OCI-LY1 (cell line): ENCODE measurements around the gene MOB3A.

Source experiments
- EZH2 ChIP-seq: fragments of 200-600 bp; sonication (generic), shearing (Covaris generic); IDR thresholded peaks from 2 replicates; pipeline ENCODE4 v1.8.0; 2017; ENCODE audit warnings: borderline replicate concordance, mixed run types, mild to moderate bottlenecking, antibody characterized with exemption, low read length, moderate library complexity, mixed read lengths
- TF ChIP-seq, protein P1 (sequence below): fragments of 200-600 bp; sonication (generic), shearing (Covaris generic); IDR thresholded peaks from 2 replicates; pipeline ENCODE4 v1.5.1; 2017; ENCODE audit warnings: mild to moderate bottlenecking, antibody characterized with exemption, low read length, moderate library complexity, mixed read lengths

DNA sequence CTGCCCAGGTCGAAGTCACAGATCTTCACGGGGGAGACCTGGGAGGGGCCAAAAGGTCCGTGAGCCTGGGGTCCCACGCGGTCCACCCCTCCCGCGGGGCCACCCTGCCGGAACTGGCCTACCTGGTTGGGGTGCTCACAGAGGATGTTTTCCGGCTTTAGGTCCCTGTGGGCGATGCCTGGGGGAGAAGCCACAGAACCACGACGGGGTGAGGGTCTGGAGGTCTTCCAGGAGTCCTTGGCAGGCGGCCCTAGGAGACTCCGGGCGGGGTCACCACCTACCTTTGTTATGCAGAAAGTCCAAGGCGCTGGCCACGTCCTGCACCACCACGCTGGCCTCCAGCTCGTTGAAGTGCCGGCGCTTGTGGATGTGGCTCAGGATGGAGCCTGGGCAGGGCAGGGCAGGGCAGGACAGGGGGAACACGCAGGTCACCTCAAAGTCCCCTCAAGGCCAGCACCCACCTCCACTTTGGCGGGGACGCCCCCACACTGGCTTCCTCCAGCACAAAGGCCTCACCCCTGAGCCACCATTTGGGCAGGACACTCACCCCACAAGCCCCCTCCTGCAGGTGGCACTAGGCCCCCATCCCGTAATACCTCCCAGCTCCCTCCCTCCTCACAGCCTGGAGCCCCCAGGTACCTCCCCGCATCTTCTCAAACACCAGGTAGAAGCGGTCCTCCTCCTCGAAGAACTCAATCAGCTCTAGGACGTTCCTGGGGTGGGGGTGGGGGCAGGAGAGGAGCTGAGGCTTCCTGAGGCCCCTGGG, 53.5 kb downstream of the MOB3A start:
- TF ChIP-seq, protein P1, sequence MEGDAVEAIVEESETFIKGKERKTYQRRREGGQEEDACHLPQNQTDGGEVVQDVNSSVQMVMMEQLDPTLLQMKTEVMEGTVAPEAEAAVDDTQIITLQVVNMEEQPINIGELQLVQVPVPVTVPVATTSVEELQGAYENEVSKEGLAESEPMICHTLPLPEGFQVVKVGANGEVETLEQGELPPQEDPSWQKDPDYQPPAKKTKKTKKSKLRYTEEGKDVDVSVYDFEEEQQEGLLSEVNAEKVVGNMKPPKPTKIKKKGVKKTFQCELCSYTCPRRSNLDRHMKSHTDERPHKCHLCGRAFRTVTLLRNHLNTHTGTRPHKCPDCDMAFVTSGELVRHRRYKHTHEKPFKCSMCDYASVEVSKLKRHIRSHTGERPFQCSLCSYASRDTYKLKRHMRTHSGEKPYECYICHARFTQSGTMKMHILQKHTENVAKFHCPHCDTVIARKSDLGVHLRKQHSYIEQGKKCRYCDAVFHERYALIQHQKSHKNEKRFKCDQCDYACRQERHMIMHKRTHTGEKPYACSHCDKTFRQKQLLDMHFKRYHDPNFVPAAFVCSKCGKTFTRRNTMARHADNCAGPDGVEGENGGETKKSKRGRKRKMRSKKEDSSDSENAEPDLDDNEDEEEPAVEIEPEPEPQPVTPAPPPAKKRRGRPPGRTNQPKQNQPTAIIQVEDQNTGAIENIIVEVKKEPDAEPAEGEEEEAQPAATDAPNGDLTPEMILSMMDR, result no peak
- TF ChIP-seq EZH2, result no peak
